ENCODE data around the gene BCAS4.

The BCAS4 gene

GRCh38 chr20:50904067-50904570 lies 109.3 kb downstream of the BCAS4 start:
- H3K4me3 ChIP-seq (ENCODE audit: low read depth, low read length), result no peak overlapping the region

GRCh38 chr20:50909413-50909812 lies 114.6 kb downstream of the BCAS4 start:
- no peak overlapping the region for H3K4me3 ChIP-seq (ENCODE audit: low read depth, low read length)

GRCh38 chr20:50911030-50911429 lies 116.2 kb downstream of the BCAS4 start:
- H3K4me3 ChIP-seq (ENCODE audit: low read depth, low read length), result no peak overlapping the region

- H3K4me3 ChIP-seq (ENCODE audit: low read depth, low read length), result no peak overlapping the region
Measured at GRCh38 chr20:50911716-50912115, 116.9 kb downstream of the BCAS4 start.

GRCh38 chr20:50913690-50914375 lies 119.0 kb downstream of the BCAS4 start:
- H3K4me3 ChIP-seq (ENCODE audit: low read depth, low read length), result no peak overlapping the region

GRCh38 chr20:50915424-50915823 lies 120.6 kb downstream of the BCAS4 start:
- no peak overlapping the region for H3K4me3 ChIP-seq (ENCODE audit: low read depth, low read length)

- H3K4me3 ChIP-seq (ENCODE audit: low read depth, low read length), result no peak overlapping the region
Measured at GRCh38 chr20:50916257-50916656, 121.4 kb downstream of the BCAS4 start.

- no peak overlapping the region for H3K4me3 ChIP-seq (ENCODE audit: low read depth, low read length)
Measured at GRCh38 chr20:50916934-50917333, 122.1 kb downstream of the BCAS4 start.

GRCh38 chr20:50918403-50918802 lies 123.5 kb downstream of the BCAS4 start:
- no peak overlapping the region for H3K4me3 ChIP-seq (ENCODE audit: low read depth, low read length)

GRCh38 chr20:50919567-50919966 lies 124.7 kb downstream of the BCAS4 start:
- H3K4me3 ChIP-seq (ENCODE audit: low read depth, low read length), result no peak overlapping the region

- no peak overlapping the region for H3K4me3 ChIP-seq (ENCODE audit: low read depth, low read length)
Measured at GRCh38 chr20:50920997-50921396, 126.1 kb downstream of the BCAS4 start.

GRCh38 chr20:50921803-50922501 lies 127.1 kb downstream of the BCAS4 start:
- no peak overlapping the region for H3K4me3 ChIP-seq (ENCODE audit: low read depth, low read length)

GRCh38 chr20:50924261-50924920 lies 129.5 kb downstream of the BCAS4 start:
- H3K4me3 ChIP-seq (ENCODE audit: low read depth, low read length), result no peak overlapping the region

- no peak overlapping the region for H3K4me3 ChIP-seq (ENCODE audit: low read depth, low read length)
Measured at GRCh38 chr20:50926530-50926929, 131.7 kb downstream of the BCAS4 start.

All from iPS-11a (cell line).